GM10266 (cell line): Measurements from ENCODE around the gene CLIC1.

ENCODE experiments used
- DNase-seq: peaks from one replicate; pipeline ENCODE4 v3.0.0; 2012; ENCODE audit errors: extremely low spot score
- CTCF ChIP-seq: IDR thresholded peaks from 2 replicates; pipeline ENCODE4 v1.5.1; 2012; ENCODE audit warnings: mild to moderate bottlenecking, low read depth; ENCODE audit not compliant: control insufficient read depth, insufficient read depth; ENCODE audit errors: missing control alignments

CLIC1 gene

GRCh38 chr6:31775633-31776484 lies 39.5 kb upstream of the CLIC1 start:
- no peak for TF ChIP-seq CTCF
- no peak for DNase-seq

GRCh38 chr6:31775184-31775583 lies 38.9 kb upstream of the CLIC1 start:
- DNase-seq: no peak
- TF ChIP-seq CTCF: no peak

GRCh38 chr6:31771992-31772358 lies 35.6 kb upstream of the CLIC1 start:
- DNase-seq: no peak
- TF ChIP-seq CTCF: no peak

GRCh38 chr6:31770860-31771259 lies 34.5 kb upstream of the CLIC1 start:
- DNase-seq: no peak

GRCh38 chr6:31769684-31770371 lies 33.5 kb upstream of the CLIC1 start:
- TF ChIP-seq CTCF: peak; percentile 77

More at GRCh38 chr6:31770860-31771259, 34.5 kb upstream of the CLIC1 start:
- TF ChIP-seq CTCF: no peak

GRCh38 chr6:31768363-31769257 lies 32.3 kb upstream of the CLIC1 start:
- DNase-seq: no peak

More at GRCh38 chr6:31769684-31770371, 33.5 kb upstream of the CLIC1 start:
- peak; percentile 92 for DNase-seq

More at GRCh38 chr6:31768363-31769257, 32.3 kb upstream of the CLIC1 start:
- TF ChIP-seq CTCF: no peak
